HCT116 (cell line): ENCODE results near the gene TRIOBP. TPM values are rescaled to one million over a fixed set of nuclear protein-coding genes. Genes with fewer than 3 reads are reported as not detected.

Source experiments
- ATAC-seq: fragments of 200-7000 bp; cut with Tn5 transposase; 2 replicates; pipeline ENCODE4 v1.9.1; 2020; ENCODE audit warnings: mild to moderate bottlenecking, moderate library complexity
- BruUV-seq: library from RNA; stranded (reverse); fragments of 400-500 nt; replicated peaks from 2 replicates; lab custom pipeline; 2021; lab: Mats Ljungman, UMichigan
- CTCF ChIA-PET: fragments of 300-600 bp; sonication (Branson Sonifier 250); formaldehyde crosslinking; loops from one replicate; lab custom pipeline; 2021; ENCODE audit warnings: antibody characterized with exemption; lab: Charles Lee
- POLR2A ChIA-PET: fragments of 300-600, 350-600 bp; sonication (Branson Sonifier 250); formaldehyde crosslinking; loops from one replicate; lab custom pipeline; 2021; ENCODE audit warnings: antibody characterized with exemption; lab: Charles Lee
- RAD21 ChIA-PET, 2 experiments: fragments of 300-600 bp; sonication (Branson Sonifier 250); formaldehyde crosslinking; loops; one replicate each; lab custom pipeline; 2023; ENCODE audit warnings: low total read pairs in 2 of 2; ENCODE audit not compliant: uncharacterized antibody in 2 of 2, unreplicated experiment in 2 of 2, low non-redundant PET in 1 of 2; lab: Charles Lee
- DNase-seq: peaks from one replicate; pipeline ENCODE4 v3.0.0-alpha.2; 2010; ENCODE audit warnings: low read depth, low spot score
- H2AFZ ChIP-seq: fragments of 200-600 bp; shearing (Covaris generic), sonication (generic); 2 replicates; pipeline ENCODE4 v1.6.1; 2017; ENCODE audit warnings: low read depth, mixed run types, mixed read lengths, antibody characterized with exemption, low read length; ENCODE audit not compliant: poor library complexity, severe bottlenecking
- H3K27ac ChIP-seq: 2 replicates; pipeline ENCODE4 v1.5.1; 2012; ENCODE audit warnings: low read depth, low read length
- H3K27me3 ChIP-seq: fragments of 200-600 bp; sonication (generic); 2 replicates; pipeline ENCODE4 v1.6.1; 2016; ENCODE audit warnings: mixed run types, low read length, mixed read lengths; ENCODE audit not compliant: insufficient read depth
- H3K36me3 ChIP-seq, 2 experiments: fragments of 200-500 bp in 1 of 2; fragments of 200-600 bp in 1 of 2; sonication (Bioruptor generic) in 1 of 2; sonication (generic) in 1 of 2; 2 replicates each; pipeline versions ENCODE4 v1.5.1 to v1.6.1; 2014 to 2016; ENCODE audit warnings: low read length in 2 of 2, inconsistent platforms in 1 of 2, mixed read lengths in 1 of 2, mixed run types in 1 of 2; ENCODE audit not compliant: insufficient read depth in 2 of 2, control insufficient read depth in 1 of 2
- H3K4me1 ChIP-seq, 2 experiments: fragments of 200-600 bp in 1 of 2; sonication (generic) in 1 of 2; 2 replicates each; pipeline versions ENCODE4 v1.5.1 to v1.6.1; 2012 to 2017; ENCODE audit warnings: low read length in 2 of 2, inconsistent platforms in 1 of 2, mild to moderate bottlenecking in 1 of 2, mixed read lengths in 1 of 2, mixed run types in 1 of 2, moderate library complexity in 1 of 2; ENCODE audit not compliant: insufficient read depth in 2 of 2, control insufficient read depth in 1 of 2
- H3K4me2 ChIP-seq: fragments of 200-600 bp; sonication (generic); 2 replicates; pipeline ENCODE4 v1.6.1; 2017; ENCODE audit warnings: mixed run types, low read length, mixed read lengths
- H3K4me3 ChIP-seq, 2 experiments: fragments of 200-600 bp in 1 of 2; sonication (generic) in 1 of 2; replicated peaks in 1 of 2; 2 replicates each; pipeline ENCODE4 v1.5.1; 2011 to 2016; ENCODE audit warnings: low read length in 2 of 2, control low read depth in 1 of 2, low read depth in 1 of 2, mild to moderate bottlenecking in 1 of 2, mixed read lengths in 1 of 2, mixed run types in 1 of 2
- H3K79me2 ChIP-seq: fragments of 200-600 bp; sonication (generic); 2 replicates; pipeline ENCODE4 v1.6.1; 2017; ENCODE audit warnings: mild to moderate bottlenecking, mixed run types, low read length, moderate library complexity, mixed read lengths; ENCODE audit not compliant: insufficient read depth
- H3K9ac ChIP-seq: fragments of 200-600 bp; sonication (generic); 2 replicates; pipeline ENCODE4 v1.6.1; 2016; ENCODE audit warnings: low read length, mixed read lengths
- H3K9me2 ChIP-seq: fragments of 200-600 bp; sonication (generic), shearing (Covaris generic); 2 replicates; pipeline ENCODE4 v1.6.1; 2017; ENCODE audit warnings: mixed run types, mild to moderate bottlenecking, moderate library complexity; ENCODE audit not compliant: insufficient read depth
- H3K9me3 ChIP-seq, 2 experiments: fragments of 200-500 bp in 1 of 2; fragments of 200-600 bp in 1 of 2; sonication (Bioruptor generic) in 1 of 2; sonication (generic) in 1 of 2; 2 replicates each; pipeline ENCODE4 v1.6.1; 2014 to 2017; ENCODE audit warnings: low read length in 2 of 2, mixed read lengths in 2 of 2, inconsistent platforms in 1 of 2, low read depth in 1 of 2, mild to moderate bottlenecking in 1 of 2, mixed run types in 1 of 2, moderate library complexity in 1 of 2; ENCODE audit not compliant: control insufficient read depth in 1 of 2, insufficient read depth in 1 of 2
- H4K20me1 ChIP-seq: fragments of 200-600 bp; sonication (generic), shearing (Covaris generic); 2 replicates; pipeline ENCODE4 v1.6.1; 2017; ENCODE audit warnings: mixed run types, mild to moderate bottlenecking, moderate library complexity; ENCODE audit not compliant: insufficient read depth
- EZH2 ChIP-seq: fragments of 200-600 bp; sonication (generic); IDR thresholded peaks from 2 replicates; pipeline ENCODE4 v1.6.1; 2017; ENCODE audit warnings: antibody characterized with exemption, mixed run types
- JUND ChIP-seq: IDR thresholded peaks from 2 replicates; pipeline ENCODE4 v1.6.1; 2012
- REST ChIP-seq: IDR thresholded peaks from 2 replicates; pipeline ENCODE4 v1.6.1; 2012; ENCODE audit warnings: low read depth
- SIN3A ChIP-seq: IDR thresholded peaks from 2 replicates; pipeline ENCODE4 v1.6.1; 2012; ENCODE audit warnings: low read depth
- intact Hi-C: fragments of 100-400 bp; cut with micrococcal nuclease; formaldehyde crosslinking; loops from 2 replicates; pipeline ENCODE4 v1.10.0; 2022
- total RNA-seq: library from RNA; stranded (reverse); gene quantifications from one replicate; pipeline ENCODE4 v1.2.1, GENCODE V29; 2021; ENCODE audit not compliant: unreplicated experiment

The TRIOBP gene
- total RNA-seq, 1 experiment from 2014 or later = 244 TPM

- no peak overlapping the region for H3K9ac ChIP-seq
- H3K9me2 ChIP-seq = no peaks in the 10 kb centered on the region
- no peak overlapping the region for H3K27ac ChIP-seq
- BruUV-seq = no TSS peak
- H3K36me3 ChIP-seq = peaks cover 5 to 15% of the 10 kb centered on the region in 2 experiments; a peak in 3 of 4 replicates
- no peaks in the 10 kb centered on the region for H3K9me3 ChIP-seq
- H4K20me1 ChIP-seq = no peaks in the 10 kb centered on the region
- H3K4me3 ChIP-seq = no peak overlapping the region
- H2AFZ ChIP-seq = no peak overlapping the region
- H3K79me2 ChIP-seq = peaks cover 34% of the 10 kb centered on the region
- no peak for ATAC-seq
- no peaks in the 10 kb centered on the region for H3K27me3 ChIP-seq
- peaks cover 2 to 24% of the 10 kb centered on the region in 2 experiments; a peak in 2 of 4 replicates for H3K4me1 ChIP-seq
- intact Hi-C loops = no loop called here
- TF ChIP-seq SIN3A = no peak
- TF ChIP-seq JUND = no peak
- no peak for TF ChIP-seq EZH2
- no peak for TF ChIP-seq REST
- TF ChIP-seq, all 23 proteins: peak for 0
- no peak overlapping the region for H3K4me2 ChIP-seq
- ChIA-PET POLR2A (no interaction called here), CTCF (no interaction called here), RAD21 (no interaction called here)
- no peak for DNase-seq
Observed at GRCh38 chr22:37811867-37812266, 115.0 kb downstream of the TRIOBP start.
